Mesothelial cell of epicardium (in vitro differentiated cells): ENCODE measurements around the gene TBC1D17. TPM values are rescaled to one million over a fixed set of nuclear protein-coding genes. Genes with fewer than 3 reads are reported as not detected.
A peak's percentile ranks its signal among the peaks of the same experiment; 100 is the strongest.

Experiments
- DNase-seq, 2 experiments: peaks; one replicate each; pipeline ENCODE4 v3.0.0; 2021; ENCODE audit warnings: low spot score in 2 of 2; ENCODE audit not compliant: unreplicated experiment in 2 of 2
- H3K27ac Mint-ChIP-seq: 2 replicates; pipeline ENCODE4 v1.8.0; 2021; ENCODE audit warnings: mixed read lengths
- H3K27me3 Mint-ChIP-seq: 2 replicates; pipeline ENCODE4 v1.8.0; 2021; ENCODE audit warnings: low read depth, mixed read lengths
- H3K36me3 Mint-ChIP-seq: 2 replicates; pipeline ENCODE4 v1.8.0; 2021; ENCODE audit warnings: mixed read lengths
- H3K4me1 Mint-ChIP-seq: 2 replicates; pipeline ENCODE4 v1.8.0; 2021; ENCODE audit warnings: mixed read lengths
- H3K4me3 Mint-ChIP-seq: 2 replicates; pipeline ENCODE4 v1.8.0; 2021; ENCODE audit warnings: mild to moderate bottlenecking, moderate library complexity, mixed read lengths
- H3K9me3 Mint-ChIP-seq: 2 replicates; pipeline ENCODE4 v1.8.0; 2021; ENCODE audit warnings: mixed read lengths
- CTCF ChIP-seq: fragments of 200-600 bp; sonication (generic); IDR thresholded peaks from one replicate; pipeline ENCODE4 v1.5.0; 2021; ENCODE audit warnings: antibody characterized with exemption; ENCODE audit not compliant: unreplicated experiment
- total RNA-seq: library from RNA; stranded (reverse); gene quantifications from 3 replicates; pipeline ENCODE4 v1.2.1, GENCODE V29; 2021

TBC1D17 gene
- total RNA-seq, 1 donor from 2014 or later = 49.7 TPM

GRCh38 chr19:49870309-49870901, 7.1 kb upstream of the TBC1D17 start:
- no peaks in the 10 kb centered on the region for H3K27me3 Mint-ChIP-seq
- TF ChIP-seq CTCF = no peak
- DNase-seq = no peak
- H3K4me1 Mint-ChIP-seq = peaks cover 36% of the 10 kb centered on the region
- peak overlapping the region; percentile 92 for H3K27ac Mint-ChIP-seq
- H3K36me3 Mint-ChIP-seq = peaks cover 3% of the 10 kb centered on the region
- no peak overlapping the region for H3K4me3 Mint-ChIP-seq
- H3K9me3 Mint-ChIP-seq = no peaks in the 10 kb centered on the region

GRCh38 chr19:49871349-49871985, 6.0 kb upstream of the TBC1D17 start:
- no peak for TF ChIP-seq CTCF
- Mint-ChIP-seq H3K36me3 (peaks cover 3% of the 10 kb centered on the region), H3K27me3 (no peaks in the 10 kb centered on the region), H3K27ac (peak overlapping the region; percentile 14), H3K4me3 (peak overlapping the region; percentile 25), H3K9me3 (no peaks in the 10 kb centered on the region), H3K4me1 (peaks cover 29% of the 10 kb centered on the region)
- no peak for DNase-seq

GRCh38 chr19:49872245-49873128, 5.0 kb upstream of the TBC1D17 start:
- no peaks in the 10 kb centered on the region for H3K27me3 Mint-ChIP-seq
- no peak for TF ChIP-seq CTCF
- no peak for DNase-seq
- peaks cover 23% of the 10 kb centered on the region for H3K4me1 Mint-ChIP-seq
- H3K9me3 Mint-ChIP-seq = no peaks in the 10 kb centered on the region
- peaks cover 3% of the 10 kb centered on the region for H3K36me3 Mint-ChIP-seq
- peak overlapping the region; percentile 14 for H3K27ac Mint-ChIP-seq
- H3K4me3 Mint-ChIP-seq = no peak overlapping the region

- Mint-ChIP-seq H3K27me3 (no peaks in the 10 kb centered on the region), H3K27ac (no peak overlapping the region), H3K36me3 (peaks cover 3% of the 10 kb centered on the region), H3K4me1 (peaks cover 23% of the 10 kb centered on the region), H3K4me3 (no peak overlapping the region), H3K9me3 (no peaks in the 10 kb centered on the region)
- no peak for TF ChIP-seq CTCF
- DNase-seq = no peak
Measured at GRCh38 chr19:49873129-49873521, 4.4 kb upstream of the TBC1D17 start.

- Mint-ChIP-seq H3K4me1 (peaks cover 28% of the 10 kb centered on the region), H3K27ac (peak overlapping the region; percentile 34), H3K36me3 (peaks cover 3% of the 10 kb centered on the region), H3K27me3 (no peaks in the 10 kb centered on the region), H3K4me3 (no peak overlapping the region), H3K9me3 (no peaks in the 10 kb centered on the region)
- no peak for DNase-seq
- TF ChIP-seq CTCF = no peak
Measured at GRCh38 chr19:49873834-49874233, 3.7 kb upstream of the TBC1D17 start.
